NCI-H2171 treated with DMSO at 0.1 percent for 48 hours (cell line): ENCODE results near the gene RBM28.
A peak's percentile ranks its signal among the peaks of the same experiment; 100 is the strongest.

Experiments
- DNase-seq: peaks from one replicate; lab custom pipeline; 2025; lab: John Stamatoyannopoulos, UW

RBM28 gene, protein sequence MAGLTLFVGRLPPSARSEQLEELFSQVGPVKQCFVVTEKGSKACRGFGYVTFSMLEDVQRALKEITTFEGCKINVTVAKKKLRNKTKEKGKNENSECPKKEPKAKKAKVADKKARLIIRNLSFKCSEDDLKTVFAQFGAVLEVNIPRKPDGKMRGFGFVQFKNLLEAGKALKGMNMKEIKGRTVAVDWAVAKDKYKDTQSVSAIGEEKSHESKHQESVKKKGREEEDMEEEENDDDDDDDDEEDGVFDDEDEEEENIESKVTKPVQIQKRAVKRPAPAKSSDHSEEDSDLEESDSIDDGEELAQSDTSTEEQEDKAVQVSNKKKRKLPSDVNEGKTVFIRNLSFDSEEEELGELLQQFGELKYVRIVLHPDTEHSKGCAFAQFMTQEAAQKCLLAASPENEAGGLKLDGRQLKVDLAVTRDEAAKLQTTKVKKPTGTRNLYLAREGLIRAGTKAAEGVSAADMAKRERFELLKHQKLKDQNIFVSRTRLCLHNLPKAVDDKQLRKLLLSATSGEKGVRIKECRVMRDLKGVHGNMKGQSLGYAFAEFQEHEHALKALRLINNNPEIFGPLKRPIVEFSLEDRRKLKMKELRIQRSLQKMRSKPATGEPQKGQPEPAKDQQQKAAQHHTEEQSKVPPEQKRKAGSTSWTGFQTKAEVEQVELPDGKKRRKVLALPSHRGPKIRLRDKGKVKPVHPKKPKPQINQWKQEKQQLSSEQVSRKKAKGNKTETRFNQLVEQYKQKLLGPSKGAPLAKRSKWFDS

DNA sequence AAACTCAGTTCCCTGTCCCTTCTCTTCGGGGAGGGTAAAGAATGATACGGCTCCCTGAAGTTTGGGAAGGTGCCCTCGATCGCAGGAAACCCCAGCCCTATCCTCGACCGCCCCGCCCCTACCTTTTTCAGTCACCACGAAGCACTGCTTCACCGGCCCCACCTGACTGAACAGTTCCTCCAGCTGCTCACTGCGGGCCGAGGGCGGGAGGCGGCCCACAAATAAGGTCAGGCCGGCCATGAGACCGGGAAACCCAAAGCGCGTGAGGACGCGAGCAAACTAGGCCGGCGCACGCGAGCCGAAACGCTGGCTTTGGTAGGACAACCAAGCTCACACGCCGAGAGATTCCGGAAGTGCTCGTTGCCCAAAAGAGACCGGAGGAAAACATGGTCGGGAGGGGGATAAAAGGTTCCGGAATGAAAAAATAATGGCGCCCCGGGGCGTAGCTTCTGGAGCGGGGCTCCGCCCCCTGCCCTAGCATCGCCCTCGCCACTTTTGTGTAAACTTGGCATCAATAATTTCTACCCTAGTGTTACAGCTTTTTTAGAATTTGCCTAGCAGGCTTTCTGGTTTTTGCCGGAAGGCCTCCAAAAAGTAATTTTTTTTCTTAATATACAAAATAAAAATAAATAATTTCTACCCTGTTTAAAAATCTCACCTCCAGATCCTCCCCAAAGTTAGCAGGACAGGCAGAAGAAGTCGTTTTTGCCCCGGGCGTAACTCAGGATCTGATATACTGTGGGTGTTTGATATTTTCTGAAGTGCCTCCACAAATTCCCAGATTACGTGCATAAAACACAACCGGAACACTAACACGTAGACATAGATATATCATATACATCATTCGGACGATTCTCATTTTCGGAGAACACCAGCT is at the start of gene RBM28:
Gene RBM28 (minus strand): TSS at position 355 of the 877 bp plus-strand sequence. CDS start 115 bp downstream, at position 240.
- peak; percentile 91 for DNase-seq

DNA sequence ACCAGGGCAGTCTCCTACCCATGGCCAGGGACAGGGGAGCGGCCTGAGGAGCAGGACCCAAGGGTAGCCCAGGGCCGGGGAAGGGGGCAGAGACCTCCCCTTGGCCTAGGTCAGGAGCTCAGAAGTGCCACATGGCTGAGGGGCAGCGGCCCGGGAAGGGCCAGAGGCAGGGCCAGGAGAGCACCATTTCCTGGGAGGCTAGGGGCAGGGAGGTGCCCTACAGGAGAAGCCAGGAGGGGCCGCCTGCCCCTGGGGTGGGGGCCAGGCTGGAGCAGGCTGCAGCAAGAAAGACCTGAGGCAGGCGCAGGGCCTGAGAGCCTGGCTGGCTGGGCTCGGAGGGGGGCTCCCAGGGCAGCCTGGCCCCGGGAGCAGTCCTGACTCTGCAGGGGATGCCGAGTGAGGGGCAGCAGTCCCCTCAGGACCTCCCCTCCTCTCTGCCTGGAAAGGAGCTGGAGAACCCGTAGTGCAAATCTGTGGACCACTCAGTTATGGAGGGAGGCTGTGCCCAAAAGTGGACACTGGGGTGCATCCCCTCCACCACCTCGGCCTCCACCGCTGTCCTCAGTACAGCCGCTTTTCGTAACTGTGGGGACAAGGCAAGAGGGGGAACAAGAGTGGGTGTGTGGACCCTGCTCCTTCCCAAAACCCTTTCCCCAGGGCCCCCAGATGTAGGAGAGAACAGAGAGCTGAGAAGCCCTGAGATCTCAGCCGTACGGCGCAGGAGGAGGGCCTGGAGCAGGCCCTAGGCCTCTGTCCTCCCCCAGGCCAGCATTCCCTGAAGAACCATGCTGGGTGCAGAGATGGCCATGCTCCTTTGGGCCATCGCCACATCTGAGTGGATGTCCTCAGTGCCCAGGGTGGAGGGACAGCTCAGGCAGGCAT is 49.0 kb upstream of the RBM28 start:
- DNase-seq: no peak

- no peak for DNase-seq
Observed at GRCh38 chr7:128391805-128392204, 48.1 kb upstream of the RBM28 start.

- DNase-seq: no peak
Observed at GRCh38 chr7:128390871-128391565, 47.3 kb upstream of the RBM28 start.

DNA sequence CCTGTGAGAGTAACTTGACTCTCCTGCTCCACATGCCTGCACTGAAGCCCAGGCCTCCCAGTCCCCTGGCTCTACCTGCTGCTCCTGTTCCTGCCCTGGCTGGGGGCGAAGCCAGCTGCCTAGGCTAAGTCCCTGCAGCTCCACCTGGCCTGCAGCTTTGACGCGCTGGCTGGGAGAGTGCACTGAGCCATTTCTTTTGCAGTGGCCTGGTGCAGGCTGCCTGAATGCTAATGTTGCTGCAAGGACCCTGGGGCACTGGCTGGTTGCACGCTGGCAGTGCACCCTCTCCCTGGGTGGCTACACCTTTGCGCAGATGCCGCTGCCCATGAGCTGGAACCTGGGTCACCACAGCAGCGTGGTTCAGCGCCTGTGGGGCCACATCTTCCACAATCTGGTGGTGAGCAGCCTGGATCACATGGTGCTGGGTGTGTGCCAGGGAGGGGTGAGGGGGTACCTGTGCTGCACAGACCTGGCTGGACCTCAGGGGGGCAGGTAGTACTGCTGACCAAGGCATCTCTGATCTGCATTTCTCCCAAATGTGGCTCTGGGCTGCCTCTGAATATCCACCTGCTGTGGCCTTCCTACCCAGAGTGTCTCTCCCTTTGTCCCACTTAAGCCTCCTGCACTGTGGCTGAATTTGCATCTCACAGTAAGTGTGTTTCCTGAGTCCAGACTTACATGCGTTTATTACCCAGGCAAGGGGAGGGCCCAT is 46.1 kb upstream of the RBM28 start:
- peak; percentile 71 for DNase-seq

DNA sequence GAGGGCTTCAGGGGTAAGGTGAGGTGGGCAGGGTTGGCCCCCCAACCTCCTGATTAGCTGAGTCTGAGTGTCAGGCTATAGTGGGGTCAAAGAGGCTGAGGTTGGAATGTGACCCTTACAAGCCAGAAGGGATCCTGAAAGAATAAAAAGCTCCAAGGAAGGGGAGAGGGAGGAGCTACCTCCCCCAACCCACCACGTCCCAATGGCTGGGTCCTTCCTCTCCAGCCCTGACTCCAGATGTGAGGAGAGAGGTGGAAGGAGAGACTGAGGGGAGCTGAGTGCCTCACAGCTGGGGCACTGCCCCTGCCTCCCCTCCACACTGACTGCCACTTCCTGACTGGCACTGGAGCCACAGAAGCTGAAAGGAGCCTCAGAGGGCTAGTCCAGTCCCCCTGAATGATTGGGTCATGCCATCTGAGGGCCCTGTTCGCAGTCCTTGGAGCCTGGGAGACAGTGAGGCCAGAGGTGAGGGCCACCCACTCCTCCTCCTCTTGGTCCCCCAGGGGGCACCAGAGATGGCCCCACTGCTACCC is 45.4 kb upstream of the RBM28 start:
- DNase-seq: no peak

DNA sequence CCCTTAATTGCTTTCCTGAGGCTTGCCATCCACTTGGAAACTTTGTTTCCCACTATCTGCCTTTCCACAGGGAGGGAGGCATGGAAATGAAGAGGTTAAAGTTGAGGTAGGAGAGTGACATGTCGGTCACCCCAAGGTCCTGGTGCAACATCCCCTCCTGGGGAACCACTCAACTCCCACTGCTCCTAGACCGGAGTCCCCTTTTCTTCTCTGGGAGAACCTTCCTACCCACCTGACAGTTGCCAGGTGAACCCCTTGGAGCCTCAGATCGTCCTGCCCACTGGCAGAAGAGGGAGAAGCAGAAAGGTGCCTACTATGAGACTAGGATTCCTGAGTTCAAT is 44.4 kb upstream of the RBM28 start:
- DNase-seq: no peak

DNA sequence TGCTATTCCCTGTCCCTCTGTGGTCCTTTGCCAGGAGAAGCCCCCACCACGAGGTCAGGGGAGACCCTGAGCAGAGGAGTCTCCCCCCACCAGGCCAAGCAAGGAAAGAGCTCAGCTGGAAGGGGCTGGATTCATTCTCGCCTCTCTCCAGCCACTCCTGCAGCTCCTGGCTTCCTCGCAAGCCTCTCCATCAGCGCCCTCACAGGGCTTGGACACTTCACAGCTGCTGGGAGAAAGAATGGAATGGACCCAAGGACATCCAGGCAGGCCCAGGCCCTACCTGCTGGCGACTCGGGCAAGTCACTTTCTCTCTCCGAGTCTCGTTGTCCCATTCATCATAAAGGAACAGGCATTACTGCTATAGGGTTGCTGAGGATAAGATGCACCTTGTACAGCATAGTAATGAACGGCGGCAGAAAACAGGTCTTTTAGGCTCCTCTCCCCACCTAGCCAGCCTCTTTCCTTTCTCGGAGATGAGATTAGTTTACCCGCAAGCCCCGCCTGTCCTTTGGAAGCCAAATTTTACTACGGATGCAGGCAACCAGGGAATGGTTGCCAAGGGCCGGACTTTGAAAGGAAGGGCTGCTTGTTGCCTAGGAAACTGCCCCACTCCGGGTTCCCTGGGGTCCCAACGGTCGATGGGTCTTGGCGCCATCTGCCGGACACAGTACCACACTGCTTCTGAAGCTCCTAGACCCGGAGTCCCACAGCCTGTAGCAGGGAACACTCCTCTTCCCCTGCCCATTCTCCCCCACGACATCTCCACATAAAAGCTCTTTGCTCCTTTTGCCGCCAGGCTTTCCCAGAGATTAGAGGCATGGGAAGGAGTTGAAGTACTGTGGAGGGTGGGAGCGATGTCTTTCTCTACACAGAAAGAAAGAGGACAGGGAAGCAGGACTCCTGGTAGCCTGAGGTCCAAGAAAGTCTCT is 43.8 kb upstream of the RBM28 start:
- peak; percentile 59 for DNase-seq

GRCh38 chr7:128385988-128386925 is 42.5 kb upstream of the RBM28 start:
- no peak for DNase-seq

DNA sequence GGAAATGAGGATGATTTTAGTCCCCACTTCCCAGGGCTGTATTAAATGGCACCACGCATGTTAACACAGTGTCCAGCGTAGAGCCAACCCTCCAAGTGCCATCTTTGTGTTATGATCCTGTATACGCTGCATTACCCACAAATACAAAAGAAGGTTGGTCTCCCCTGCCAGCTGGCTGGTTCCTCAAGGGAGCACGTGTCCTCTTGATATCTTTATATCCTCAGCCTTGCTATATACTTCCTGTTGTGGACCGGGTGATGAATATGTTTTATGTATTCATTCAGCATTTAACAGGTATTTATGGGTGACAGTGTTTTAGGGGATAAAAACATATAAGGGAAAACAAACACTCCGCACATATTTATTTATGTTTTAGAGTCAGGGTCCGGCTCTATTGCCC is 41.0 kb upstream of the RBM28 start:
- DNase-seq: no peak

DNA sequence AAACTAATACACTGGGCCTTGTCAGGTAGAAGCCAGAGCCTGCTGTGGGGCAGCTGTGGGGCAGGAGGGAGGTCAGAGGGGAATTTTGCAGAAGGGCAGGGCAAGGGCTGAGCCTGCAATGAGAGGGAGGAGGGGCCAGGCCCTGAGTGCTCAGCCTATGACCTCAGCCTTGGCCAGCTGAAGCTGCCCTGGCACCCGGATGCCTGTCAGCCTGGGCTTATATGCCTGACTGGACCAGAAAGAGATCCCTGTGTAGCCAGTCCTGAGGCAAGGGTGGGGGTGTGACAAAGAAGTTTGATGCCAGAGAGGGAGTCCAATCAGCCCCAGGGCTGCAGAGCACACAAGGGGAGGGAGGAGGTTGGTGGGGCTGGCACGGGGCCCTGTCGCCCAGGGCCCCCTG is 40.1 kb upstream of the RBM28 start:
- no peak for DNase-seq

DNA sequence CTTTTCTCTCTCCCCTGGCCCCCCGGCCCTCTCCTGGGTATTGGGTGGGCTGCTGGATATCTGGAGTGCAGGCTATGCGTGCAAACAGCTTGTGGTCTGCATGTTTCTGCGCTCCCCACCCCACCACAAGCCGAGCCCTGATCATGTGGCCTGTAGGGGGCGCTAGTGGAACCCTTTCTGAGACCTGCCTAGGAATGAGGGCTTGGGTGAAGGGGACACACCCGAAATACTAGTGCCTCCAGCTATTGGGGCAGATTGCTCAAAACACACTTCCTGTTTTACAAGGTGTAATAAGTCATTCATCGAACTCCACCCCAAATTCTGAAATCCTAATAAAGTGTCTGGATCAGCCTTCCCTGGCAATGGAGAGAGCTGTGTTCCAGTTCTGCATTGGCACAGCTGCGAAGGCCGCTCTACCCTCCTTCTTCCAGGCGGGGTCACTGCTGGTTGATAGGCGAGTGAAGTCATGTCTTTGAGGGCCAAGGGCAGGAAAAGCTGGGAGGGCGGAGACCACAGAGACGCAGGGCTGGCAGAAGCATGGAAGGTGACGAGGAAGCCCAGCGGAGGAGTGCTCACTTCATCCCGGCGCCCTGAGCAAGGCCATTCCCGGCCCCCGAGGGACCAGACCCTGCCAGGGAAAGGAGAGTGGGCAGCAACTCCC is 37.6 kb upstream of the RBM28 start:
- DNase-seq: no peak

GRCh38 chr7:128380483-128381106 is 36.9 kb upstream of the RBM28 start:
- DNase-seq: no peak

GRCh38 chr7:128379900-128380479 is 36.3 kb upstream of the RBM28 start:
- DNase-seq: no peak

GRCh38 chr7:128378637-128379036 is 34.9 kb upstream of the RBM28 start:
- DNase-seq: no peak

GRCh38 chr7:128376077-128376476 is 32.4 kb upstream of the RBM28 start:
- DNase-seq: no peak
